Left renal pelvis (tissue), 4 donors: ENCODE data around the gene CLASP1. TPM values are rescaled to one million over a fixed set of nuclear protein-coding genes. Genes with fewer than 3 reads are reported as not detected.

Experiments
- DNase-seq, 4 donors: peaks; one replicate each; pipeline ENCODE4 v3.0.0-alpha.2; 2013; ENCODE audit warnings: low read depth in 4 of 4, low spot score in 3 of 4
- polyA plus RNA-seq, 4 donors: library from polyadenylated mRNA; unstranded; fragments of 120-200 nt; gene quantifications; one replicate each; pipeline ENCODE4 v1.2.1, GENCODE V29; 2013; ENCODE audit not compliant: insufficient read length in 4 of 4

The CLASP1 gene
- polyA plus RNA-seq, 4 donors, result 40.4 to 45.9 (median 44.9) TPM

DNA sequence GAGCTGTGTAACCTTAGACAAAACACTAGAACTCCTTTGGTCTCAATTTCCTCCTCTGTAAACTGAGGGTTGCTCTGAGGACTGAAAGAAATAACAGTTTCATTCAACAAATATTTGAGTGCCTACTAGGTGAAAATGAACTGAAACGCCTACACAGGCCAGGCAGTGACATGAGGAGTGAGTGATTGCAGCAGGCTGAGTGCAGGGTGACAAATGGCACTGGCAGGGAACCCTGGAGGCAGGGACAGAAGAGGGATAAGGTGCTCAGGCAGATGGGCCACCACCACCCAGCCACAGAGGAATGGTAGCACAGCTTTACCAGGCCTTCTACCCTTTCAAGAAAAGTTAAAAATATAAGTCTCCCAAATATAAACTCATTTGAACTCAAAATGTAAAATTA is 130.1 kb downstream of the CLASP1 start:
- DNase-seq, result no peak

DNA sequence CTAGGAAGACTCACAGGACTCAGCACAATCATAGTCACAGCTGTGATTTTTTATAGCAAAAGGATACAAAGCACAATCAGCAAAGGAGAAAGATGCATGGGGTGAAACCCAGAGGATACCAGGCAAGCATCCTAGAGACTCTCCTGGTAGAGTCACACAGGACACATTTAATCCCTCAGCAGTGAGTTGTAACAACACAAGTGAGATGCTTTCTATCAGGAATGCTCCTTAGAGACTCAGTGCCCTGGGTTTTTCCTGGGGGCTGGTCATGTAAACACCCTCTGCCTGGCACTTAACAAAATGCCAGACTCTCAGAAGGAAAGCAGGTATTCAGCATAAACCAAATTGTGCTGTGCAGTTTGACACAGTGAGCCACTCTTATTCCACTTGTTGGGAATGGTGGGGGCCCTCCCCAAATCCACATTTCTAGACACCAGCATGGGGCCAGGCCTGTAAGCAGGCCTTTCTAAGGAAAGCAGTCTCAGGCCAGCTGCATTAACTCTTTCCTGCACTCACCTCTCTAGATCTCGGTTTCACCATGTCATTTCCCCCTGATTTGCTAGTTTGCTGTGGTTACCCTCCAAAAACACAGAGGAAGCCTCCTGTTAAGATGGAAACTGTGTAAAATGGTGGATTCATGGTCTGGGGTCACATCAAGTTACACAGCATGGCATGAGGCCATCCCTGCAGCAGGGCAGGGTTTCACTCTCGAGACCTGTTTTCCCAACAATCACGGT is 135.5 kb downstream of the CLASP1 start:
- no peak for DNase-seq

DNA sequence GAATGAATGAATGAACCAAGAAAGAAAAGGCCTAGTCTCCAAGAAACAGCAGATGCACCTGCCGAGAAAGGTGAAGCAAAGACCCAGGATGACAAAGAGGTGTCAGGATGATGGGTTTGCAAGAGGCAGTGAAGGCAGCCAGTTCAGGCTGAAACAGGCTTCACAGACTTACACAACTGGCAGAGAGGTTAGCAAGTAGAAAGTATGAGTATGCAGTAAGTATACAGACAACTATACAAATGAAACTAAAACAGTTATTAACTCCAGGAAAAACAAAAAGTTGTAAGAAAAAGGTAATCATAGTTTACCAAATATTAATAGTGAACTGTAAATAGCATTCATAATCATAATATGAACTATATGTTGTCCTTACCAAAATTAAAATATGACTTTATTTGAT is 138.4 kb downstream of the CLASP1 start:
- DNase-seq, result no peak

DNA sequence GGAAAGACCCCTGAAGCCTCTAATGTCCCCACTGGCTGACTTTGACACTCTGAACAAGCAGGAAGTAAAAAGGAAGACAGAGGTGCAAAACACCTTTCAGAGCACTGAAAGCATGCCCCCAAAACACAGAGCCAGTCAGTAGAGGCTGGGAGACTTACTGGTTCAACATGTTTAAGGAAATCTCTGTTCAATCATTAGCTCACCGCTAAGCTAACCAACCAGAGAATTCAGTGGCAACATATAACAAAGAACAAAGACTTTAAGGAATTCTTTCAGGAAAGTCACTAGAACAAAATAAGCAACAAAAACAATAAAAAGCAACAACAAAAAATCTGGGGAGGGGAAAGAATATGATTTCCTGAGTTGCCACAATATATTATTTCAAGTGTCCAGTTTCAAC is 142.6 kb downstream of the CLASP1 start:
- no peak for DNase-seq

DNA sequence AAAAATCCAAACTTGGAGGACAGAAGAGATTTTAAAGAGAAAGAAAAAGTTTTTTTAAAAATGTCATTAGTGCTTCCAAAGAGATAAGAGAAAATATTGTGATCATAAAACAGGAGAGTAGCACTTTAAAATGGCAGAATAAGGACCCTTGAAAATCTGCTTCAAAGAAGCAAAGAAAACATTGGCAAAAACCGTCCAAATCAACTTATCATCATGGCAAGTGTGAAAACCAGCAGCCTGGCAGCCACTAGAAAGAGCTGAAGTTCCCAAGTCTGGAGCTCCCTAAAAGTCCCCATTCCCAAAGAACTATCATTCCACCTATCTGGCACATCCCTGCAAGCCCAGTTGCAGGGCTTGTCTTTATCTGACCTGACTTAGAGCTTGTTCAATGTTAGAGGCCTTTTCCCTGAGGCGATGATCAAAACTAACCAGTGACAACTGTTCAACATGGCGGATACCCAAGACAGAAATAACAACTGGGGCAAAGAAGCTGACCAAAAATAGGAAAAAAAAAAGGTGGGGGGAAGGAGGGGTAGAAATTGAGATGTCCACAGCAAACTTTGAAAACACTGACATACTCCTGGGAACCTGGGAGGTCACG is 143.2 kb downstream of the CLASP1 start:
- DNase-seq, result no peak

DNA sequence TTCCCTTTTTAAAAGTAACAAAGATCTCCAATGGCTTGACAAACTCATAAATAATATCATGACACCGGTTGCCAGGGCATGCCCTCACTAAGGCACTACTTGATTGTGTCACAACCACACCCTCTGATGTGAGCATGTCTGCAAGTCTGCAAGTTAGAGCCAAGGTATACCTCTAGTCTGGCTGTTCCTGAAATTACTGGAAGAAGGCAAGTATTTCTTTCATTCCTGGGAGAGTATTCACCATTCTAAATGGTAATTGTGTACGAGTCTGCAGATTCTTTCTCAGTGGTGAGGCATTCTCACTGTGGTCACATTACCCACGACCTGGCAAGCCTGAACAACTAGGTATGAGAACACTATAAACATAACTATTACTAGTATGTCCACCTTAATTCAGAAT is 144.3 kb downstream of the CLASP1 start:
- DNase-seq, result no peak

DNA sequence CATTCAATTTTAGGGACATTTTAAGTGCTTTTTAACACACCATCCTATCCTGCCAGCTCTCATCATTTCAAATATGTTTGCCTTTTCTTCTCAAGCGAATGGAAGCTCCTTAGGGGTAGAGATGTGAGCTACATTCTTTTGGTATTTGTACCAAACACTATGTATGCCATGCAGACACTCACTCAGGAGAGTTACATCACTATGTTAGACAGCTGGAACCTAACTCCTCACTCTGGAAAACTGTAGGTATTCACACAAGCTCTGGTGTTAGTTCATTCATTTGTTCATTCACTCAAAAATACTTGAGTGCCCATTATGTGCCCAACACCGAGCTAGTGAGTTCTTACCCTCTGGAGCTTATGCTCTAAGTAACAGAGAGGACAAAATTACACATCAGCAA is 144.9 kb downstream of the CLASP1 start:
- no peak for DNase-seq

DNA sequence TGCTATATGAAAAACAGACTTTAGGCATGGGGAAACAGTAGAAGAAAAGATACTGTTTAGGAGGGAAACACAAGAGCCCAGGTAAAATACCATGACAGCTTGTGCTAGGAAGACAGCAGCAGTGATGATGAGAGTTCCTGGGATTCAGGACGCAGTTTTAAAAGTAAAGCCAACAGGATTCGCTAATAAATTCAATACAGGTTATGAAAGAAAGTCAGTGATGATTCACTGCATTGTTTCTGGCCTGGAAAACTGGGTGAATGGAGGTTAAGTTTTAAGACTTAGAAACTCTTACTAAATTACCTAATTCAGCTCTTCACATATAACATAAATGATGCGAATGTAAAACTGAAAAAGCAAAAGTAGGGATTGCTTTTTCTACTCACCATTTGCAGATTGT is 146.5 kb downstream of the CLASP1 start:
- no peak for DNase-seq

DNA sequence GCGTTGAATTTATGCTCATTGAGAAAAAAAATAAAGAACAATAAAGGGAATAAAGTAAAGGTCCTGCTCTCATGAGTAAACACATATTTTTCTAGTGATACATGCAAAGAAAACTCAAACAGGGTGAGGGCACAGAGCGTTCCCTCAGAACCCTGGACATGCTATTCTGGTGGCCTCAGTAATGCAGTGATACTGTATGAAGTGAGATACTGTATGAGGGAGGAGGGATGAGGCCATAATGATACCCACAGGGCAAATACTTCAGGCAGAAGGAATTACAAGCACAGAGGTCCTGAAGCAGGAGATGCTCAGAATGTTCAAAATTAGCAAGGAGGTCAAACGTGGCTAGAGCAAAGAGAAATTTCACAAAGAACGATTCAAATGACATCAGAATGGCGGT is 147.0 kb downstream of the CLASP1 start:
- no peak for DNase-seq

DNA sequence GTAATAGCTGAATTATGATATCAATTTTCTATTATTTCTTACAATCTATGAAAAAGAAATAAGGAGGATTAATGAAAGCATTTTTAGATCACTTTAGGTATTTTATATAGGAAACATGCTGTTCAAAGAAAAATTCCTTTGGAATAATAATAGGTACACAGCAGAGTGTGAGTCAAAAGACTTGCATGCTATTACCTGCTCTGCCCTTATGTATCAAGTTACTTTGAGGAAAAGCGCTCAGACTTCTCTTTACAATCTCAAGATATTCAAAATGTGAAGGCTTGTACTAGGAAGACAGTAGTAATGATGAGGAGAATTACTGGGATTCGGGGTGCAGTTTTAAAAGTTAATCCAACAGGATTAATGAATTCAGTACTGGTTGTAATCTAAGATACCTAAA is 147.7 kb downstream of the CLASP1 start:
- no peak for DNase-seq

DNA sequence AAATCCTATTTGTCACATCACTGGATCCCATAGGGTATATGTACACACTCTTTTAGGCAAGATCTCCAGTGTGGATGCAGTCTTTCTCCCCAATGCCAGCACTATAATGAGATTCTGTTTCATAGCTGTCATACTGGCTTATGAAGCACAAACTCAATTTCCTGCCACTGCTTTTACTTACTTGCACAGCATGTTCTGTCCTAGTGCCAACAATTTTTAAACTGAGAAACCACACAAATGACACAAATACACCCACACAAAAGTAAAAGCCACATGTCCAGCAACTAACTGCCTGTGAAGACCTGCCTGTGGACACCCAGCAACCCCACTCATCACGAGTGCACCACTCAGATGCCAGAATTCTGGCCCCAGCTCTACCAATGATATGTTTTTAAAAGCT is 148.2 kb downstream of the CLASP1 start:
- DNase-seq, result no peak

DNA sequence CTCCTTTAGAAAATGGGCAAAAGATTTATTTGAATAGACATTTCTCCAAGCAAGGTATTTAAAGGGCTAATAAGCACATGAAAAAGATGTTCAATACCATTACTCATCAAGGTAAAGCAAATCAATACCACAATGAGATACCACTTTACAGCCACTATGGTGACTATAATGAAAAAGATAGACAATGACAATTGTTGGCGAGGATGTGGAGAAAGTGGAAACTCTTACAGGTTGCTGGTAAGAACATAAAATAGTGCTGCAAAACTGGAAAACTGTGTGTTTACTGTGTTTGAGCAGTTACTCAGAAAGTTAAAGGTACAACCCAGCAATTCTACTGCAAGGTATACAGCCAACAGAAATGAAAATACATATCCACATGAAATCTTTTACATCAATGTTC is 150.5 kb downstream of the CLASP1 start:
- DNase-seq, result no peak

DNA sequence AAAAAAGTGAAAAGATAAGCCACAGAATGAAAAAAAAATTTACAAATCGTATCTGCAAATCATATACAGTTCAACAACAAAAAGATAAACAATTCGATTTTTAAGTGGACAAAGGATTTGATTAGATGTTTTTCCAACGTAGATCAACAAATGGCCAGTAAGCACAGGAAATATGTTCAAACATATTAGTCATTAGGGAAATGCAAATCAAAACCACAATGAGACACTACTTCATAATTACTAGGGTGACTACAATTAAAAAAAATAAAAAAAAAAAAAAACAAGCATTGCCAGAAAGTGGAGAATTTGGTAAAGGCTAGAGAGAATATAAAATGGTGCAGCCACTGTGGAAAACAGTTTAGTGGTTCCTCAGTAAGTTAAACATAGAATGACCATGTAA is 156.9 kb downstream of the CLASP1 start:
- no peak for DNase-seq

DNA sequence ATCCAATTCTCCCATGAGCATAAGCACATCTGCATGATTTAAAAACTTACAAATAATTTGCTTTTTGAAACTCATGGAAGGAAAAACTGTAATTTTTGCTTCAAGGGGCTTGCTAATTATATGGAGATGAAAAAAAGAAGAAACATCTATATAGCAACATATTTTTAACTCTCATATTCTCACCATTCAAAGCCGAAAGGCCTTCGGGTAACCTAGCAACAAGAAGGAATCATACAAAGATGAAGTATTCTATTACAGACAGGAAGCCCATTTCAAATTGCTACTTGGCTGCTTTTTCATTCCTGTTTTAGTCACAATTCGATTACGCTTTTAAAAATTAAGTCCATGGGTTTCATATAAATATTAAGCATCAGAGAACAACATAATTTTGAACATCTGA is 157.7 kb downstream of the CLASP1 start:
- no peak for DNase-seq

DNA sequence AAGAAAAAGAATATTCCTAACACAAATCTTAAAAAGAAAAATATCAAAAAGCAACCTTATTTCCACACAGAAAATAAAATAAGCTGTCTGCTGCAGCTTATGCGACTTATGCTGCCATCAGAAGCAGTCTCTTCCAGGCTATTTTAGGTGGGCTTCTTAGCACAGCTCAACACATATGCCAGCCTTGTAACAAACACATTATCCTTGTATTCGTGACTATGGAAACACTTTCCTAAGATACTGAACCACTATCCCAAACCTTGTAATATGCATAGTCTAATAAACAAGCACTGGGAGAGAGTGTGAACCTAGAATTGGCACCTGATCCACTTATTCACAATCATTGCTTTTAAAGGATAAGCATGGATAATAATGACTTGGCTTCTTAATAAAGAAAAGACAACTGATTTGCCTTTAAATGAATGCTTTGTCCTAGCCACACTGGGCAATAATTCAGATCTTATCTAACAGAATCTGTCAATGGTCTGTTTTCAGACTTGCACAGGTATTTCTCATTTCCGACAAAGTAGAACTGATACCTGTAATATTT is 158.6 kb downstream of the CLASP1 start:
- no peak for DNase-seq

DNA sequence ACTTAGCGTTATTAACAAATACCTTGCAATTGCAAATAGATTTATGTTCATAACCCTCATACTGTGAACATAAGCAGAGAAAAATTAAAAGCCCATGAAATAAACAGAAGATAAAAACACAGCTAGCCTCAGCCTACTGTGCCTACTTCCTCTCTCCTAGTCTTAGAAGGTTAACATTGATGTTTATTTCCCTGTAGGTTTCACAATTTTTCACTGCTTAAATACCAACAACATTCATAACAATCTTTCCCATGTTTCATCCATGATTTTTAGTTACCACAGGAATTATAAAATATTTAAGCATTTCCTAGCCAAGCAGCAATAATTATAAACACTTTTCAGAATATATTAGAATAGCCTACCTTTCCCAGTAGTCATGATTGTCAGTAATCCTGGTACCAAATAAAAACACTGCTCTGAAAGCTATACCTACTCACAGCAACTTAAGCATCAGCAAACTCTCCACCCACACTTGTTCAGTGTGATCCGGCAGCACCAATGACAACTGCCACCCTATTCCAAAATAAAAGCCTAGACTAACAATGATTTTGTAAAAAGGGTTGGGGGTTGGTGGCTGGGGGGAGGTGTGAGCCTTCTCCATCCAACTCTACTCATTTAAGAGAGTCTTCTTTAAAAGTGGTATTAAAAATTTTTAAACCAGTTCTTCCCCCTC is 159.2 kb downstream of the CLASP1 start:
- no peak for DNase-seq

DNA sequence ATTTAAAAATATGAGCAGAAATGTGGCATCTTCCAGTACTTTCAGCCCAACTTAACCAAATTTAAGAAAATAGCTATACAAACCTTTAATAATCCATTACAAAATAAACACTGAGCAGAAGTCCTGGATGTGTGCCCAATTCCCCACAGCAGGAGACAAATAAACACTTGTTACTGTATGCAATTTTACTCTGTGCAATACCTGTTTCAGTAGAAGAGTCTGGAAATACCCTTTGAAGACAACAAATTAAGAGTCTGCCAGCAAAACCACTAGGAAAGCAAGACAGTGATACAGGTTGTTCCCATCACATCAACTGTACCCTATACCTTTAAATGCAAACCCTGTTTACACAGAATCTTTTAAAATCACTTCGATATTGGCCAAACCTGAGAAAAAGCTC is 160.0 kb downstream of the CLASP1 start:
- no peak for DNase-seq

DNA sequence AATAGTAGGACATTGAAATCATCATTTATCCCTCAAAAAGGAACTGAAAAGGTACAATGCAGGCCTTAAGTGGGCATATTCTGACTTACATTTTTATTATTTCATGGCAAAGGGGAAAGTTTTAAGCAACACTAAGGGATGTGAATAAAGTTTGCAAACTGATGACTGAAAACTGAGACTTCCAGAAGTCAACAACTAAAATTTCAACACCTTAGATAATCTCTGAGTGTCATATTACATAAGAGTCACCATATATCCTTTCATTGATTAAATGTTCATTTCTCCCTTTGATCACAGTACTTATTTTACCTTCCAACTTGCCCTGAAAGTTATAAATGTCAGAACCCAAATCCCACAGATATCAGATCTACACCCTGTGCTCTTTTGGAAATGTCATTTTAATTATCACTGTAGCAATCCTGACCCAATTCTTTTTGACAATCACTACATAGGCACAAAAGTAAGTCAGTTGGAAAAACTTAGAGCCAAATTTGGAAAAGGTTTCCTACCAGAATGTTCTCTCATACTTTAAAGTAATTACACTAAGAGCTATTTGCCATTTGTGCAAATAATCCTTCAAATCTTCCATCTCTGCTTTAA is 163.0 kb downstream of the CLASP1 start:
- no peak for DNase-seq

DNA sequence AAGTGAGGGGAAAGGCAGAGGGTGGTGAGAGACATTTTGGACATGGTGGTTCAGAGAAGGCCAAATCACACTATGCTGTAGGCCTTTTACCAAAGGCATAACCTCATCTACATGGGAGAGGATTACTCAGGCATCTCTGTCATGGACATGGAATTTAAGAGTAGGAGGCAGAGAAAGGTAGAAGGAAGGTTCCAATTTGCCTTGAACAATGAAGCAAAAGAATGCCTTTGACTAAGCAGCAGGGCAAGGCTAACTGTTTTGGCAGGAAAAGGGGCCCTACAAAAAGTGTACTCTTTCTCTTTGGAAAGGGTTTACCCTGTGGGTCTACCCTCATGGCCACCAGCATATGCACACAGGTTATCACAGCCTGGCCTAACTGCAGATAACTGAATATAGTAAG is 164.2 kb downstream of the CLASP1 start:
- DNase-seq, result no peak

DNA sequence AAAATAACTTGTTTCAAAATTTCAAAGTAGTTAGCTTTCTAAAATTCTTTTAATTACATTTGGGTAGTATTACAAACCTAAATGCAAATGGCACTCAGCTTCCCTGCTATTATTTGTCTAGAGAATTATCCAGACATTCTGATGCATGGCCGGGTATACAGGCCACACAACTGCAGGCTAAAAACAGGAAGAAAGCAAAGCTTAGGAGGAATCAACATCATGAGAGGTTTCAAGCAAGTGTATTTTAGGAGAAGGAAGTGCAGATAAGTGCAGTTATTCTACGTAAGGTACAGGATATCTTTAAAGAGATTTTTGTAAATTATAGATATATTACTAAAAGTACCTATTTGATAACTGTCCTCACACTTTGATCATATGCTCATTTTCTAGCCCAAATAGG is 165.4 kb downstream of the CLASP1 start:
- no peak for DNase-seq

DNA sequence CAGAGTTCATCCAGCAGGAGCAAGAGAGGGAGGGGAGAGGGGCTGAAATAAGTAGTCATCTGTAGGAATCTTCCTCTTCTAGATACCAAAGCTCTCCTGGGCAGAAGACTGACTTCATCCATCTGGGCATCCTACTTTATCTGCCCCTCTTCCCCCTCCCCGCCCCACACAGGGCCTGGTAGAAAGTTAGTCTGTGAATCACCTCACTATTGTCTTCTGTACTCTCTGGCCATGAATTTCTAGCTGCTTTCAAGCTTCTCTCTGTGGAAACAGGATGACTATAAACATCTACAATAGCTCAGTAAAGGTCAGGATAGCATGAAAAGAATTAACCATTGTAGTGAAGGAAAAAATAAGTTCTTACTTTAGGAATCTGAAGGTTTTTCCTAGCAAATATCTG is 166.2 kb downstream of the CLASP1 start:
- DNase-seq, result no peak
